NCI-H2227 treated with DMSO at 0.1 percent for 48 hours (cell line): Measurements from ENCODE around the gene VWA3B.
"Not testable (repeated sequence)": the region's sequence is repeated elsewhere in the genome, so short reads cannot be mapped to it uniquely, and the experiment has no call there.

Experiments
- DNase-seq: peaks from one replicate; lab custom pipeline; 2025; lab: John Stamatoyannopoulos, UW

Gene VWA3B

DNA sequence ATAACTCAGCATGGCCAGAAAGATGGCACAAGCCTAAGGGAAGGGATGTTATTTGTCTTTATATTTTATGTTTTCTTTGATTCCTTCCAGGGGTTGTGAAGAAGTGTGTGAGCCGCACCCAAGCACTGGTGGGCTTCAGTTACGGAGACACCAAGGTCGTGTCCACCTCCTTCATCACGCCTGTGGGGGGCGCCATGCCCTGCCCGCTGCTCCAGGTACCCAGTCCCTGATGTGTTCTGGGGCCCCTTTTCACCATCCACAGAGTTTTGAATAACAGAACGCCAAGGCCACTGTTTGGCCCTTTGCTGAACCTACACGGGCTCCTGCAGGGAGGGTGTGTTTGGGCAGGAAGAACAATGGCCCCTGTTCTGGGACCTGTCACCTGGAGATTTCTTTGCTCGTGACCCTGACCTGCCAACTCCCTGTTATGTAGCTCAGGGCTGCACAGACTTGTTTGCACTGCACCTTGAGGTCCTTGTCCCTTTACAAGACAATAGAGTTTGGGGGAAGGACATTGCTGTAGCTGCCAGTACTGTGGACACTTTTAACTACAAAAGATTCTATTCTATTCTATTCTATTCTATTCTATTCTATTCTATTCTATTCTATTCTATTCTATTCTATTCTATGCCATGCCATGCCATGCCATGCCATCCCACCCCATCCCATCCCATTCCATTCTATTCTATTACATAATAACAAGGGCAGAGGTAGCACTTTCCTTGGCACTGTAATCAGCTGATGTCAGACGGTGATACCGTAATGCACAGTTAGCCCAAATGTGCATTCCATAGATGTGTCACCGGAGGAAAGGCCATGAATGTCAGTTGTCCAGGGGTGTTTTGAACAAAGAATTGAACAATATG is 211.1 kb downstream of the VWA3B start:
- no peak for DNase-seq

DNA sequence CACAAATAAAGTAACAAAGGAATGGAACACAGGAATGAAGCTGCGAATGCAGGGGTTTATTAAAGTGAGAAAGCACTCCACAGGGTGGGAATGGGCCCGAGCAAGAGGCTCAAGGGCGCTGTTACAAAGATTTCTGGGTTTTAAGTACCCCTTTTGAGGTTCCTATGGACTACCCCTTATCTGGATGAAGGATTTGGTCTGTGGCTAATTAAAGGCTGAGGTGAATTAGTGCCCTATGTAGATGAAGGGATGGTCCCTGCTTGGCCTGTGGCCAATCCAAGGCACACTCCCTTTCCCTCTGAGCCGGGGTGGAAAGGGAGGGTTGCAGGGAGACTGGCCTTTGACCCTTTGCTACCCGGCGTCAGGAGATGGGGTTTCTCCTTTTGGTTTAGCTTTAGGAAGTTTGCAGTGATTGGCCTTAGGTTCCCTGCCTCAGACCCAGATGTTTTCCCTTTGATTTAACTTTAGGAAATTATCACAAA is 211.8 kb downstream of the VWA3B start:
- no peak for DNase-seq

DNA sequence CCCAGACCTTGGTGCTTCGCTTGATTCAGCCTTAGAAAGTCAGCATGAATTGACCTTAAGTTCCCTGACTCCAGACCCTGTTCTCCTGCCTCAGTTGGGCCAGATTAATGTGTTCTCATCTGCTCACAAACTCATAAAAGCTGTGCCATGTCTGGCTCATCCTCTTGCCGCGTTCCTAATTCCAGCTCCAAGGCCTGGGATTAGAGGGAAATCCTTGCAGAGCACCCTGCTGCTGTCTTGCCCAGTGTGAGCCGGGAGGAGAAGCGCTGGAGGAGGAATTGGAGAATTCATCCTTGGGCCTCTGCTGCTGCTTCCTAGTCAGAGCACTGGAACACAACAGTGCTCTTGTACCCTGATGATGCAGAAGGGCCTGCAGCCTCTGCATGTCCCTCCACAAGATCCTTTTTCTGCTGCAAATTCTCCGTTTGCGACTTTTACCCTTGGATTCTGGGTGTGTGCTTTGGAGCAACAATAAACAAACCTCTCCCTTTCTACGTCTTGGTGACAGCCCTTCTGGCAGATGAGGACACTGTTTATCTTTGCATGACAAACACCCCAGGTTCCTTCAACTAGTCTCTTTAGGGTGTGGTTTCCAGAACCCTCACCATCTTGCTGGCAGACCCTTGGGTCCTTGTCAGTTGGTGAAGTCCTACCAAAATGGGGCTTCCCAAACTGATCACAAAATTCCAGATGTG is 212.4 kb downstream of the VWA3B start:
- no peak for DNase-seq

DNA sequence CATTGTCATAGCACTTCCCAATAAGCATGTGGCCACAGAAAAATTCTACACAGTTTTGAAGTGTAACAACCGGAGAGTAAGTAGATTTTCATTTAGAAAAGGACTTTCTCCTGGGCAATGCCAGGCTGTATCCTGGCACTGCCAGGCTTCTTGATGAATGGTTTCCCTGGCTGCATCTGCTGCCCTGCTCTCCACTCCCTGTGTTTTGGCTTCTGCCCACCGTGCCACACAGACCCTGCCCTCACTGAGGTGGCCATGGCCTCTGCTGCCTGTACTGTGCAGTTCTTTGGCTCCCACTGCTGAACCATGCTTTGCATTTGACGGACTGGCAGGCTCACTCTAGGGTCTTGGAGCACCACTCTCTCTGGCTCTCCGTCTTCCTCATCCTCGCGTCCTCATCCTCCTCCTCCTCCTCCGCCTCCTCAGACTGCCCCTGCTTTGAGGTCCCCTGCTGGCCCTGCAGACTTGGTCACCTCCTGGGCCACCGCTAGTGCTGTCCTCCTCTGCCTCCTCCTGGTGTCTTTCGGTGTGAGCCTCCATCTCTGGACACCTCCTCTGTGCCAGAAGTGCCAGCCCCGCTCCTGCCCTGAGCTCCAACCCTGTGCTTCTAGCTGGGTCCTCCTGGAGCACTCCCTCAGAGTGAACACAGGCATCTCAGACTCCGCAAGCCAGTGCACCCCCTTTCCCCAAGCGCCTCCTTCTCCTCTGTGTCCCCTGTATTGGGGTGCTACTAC is 213.3 kb downstream of the VWA3B start:
- DNase-seq: no peak

DNA sequence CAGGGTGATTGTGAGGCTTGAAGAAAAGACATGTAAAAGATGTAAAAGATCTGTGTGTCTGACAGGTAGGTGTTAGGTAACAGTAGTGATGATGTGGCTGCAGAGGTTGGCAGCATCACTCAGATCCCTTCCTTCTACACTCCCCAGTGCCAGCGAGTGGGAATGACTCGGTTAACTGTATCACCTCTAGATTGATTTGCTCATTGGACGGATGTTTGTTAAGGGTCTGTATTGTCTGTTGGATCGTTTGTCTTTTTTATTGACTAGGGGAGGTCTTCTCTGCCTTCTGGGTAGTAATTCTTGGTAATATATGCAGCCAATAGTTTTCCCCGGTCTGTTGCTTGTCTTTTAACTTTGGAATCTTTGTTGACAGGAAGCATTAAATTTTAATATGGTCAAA is 214.5 kb downstream of the VWA3B start:
- DNase-seq: no peak

DNA sequence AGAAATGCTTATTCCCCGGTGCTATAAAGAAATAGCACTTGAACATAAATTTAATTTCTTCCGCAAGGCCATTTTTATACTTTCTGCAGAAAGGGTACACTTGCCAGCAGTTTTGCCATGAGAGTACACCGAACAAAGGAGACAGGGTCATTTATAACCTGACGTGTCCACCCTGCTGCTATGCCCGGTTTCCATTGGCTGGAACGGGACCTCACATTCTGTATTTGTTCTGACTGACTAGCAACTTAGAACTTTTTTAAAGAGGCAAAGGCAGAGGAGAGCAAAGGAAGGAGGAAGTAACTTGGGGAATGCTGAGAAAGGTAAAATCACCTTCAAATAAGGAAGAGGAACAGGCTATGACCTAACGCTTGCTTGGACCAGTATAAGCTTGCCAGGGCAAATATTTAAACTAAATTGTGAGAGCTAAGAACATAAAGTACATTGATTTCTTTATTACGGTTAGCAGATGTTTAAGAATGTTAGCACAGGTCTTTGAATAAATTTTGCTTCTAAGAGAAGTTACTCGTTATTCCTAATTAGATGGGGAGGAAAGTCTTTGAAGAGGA is 220.2 kb downstream of the VWA3B start:
- not testable (repeated sequence) for DNase-seq

DNA sequence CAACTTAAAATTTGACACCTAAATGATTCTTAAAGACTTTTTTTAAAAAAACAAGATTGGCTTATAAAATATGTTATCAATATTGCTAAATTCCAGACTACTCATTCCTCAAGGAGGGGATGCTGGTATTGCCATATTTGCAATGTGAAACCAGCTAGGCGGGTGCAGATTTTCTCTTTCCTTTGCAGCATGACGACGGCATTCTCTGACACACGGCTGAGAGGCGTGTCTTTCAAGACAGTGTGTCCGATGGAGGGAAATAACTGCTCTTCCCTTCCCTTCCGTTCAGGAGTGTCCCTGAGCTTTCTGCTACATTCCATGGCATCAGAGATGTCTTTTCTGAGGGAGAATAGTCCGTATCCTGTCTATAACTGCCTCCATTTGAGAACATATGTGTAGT is 221.1 kb downstream of the VWA3B start:
- DNase-seq: no peak

DNA sequence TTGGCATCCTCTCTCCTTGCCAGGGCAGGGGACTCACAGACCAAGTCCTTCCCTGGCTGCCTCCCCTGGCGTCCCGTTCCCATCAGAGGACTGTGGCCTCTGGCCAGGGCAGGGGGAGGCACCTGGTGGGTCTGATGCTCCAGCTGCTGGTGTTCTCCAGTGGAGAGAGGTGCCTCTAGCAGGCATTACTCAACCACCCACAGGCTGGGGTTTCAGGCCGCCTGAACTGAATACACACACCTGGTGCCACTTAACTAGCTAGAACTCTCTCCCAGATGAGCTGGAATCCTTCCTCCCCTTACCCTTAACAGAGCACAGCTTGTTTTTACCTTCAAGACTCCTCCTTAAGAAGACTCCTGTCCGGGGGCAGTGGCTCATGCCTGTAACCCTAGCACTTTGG is 221.6 kb downstream of the VWA3B start:
- no peak for DNase-seq

DNA sequence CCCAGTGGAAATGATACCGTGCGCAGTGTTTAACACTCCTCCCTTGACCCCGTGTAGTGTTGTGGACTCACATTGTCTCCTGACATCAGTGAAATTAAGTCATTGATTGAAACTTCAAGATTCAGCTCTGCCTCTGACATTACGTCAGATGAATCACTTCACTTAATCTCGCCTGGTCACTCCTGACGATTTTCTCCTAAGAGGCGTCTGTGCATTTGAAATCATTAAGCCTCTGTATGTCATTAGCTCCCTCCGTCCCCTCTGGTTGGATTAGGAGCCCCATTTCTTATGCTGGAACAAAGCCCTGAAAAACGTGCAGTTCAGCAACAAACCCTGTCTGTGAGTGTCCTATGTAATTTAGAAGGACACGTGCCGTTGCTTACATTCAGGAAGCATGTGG is 222.6 kb downstream of the VWA3B start:
- DNase-seq: no peak

DNA sequence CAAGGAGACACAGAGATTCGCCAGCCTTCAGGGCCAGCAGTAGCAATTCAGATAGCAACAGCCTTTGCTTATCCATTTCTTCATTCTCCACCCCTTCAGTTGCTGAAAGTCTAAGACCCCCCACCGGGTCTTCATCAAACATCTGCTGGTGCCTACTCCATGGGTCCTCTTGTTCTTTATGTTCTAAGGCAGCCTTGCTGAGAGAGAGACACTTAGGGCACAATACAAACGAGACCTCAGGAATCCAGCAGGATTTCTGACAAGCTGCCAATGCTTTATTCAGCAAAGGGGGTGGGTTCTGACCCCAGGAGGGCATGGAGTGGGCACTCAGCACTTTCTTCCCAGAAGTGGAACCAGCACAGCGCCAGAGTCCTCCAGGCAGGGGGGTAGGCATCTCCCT is 223.0 kb downstream of the VWA3B start:
- no peak for DNase-seq

DNA sequence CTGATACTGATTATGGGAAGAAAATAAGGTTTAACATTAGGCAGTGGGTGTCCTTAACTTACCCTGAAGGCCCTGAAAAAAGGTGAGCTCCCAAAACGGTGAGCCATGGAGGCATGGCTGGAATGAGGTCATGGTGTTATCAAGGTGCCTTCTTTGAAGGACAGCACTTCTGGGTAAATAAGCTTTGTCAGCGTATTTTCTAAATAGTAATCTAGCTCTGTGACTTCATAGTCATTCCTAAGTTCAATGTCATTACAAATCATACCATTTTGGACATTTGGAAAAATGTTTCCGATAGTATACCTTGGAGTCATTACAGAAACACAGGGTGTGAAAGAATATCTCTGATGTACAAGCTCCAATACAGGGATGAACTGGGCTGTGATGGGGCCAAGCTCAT is 224.1 kb downstream of the VWA3B start:
- no peak for DNase-seq

DNA sequence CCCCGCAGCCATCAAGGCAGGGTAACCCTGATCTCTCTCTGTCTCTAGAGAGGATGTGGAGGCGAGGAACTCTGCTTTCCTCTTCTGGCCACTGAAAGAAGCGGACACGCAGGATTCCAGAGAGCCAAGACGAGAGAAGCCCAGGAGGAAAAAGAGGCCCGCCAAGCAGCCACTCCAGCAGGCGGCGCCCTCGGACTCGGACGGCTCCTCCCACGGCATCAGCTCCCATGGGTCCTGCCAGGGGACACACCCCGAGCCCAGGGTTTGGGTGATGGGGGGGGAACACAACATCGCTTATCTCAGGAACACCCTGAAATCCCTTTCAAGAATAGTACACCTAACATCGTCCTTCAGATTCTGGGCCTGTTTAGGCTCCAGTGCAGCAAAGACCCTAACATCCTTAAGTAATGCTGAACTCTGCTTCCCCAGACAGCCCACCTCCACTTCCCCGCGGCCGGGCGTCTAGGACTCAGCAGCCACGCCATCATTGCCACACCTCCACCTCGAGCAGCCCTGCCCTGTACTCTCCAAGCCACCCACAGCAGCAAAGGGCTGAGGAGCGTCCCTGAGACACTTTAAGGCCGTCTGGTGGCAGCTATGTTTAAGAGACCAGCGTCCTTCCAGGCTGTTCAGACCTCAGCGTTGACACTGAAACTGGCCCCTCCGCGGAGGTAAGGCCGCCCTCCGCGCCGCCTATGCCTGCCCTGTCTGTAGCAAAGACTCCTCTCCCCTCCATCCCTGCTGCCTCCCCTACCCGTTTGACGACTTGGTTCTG is 225.0 kb downstream of the VWA3B start:
- DNase-seq: no peak

DNA sequence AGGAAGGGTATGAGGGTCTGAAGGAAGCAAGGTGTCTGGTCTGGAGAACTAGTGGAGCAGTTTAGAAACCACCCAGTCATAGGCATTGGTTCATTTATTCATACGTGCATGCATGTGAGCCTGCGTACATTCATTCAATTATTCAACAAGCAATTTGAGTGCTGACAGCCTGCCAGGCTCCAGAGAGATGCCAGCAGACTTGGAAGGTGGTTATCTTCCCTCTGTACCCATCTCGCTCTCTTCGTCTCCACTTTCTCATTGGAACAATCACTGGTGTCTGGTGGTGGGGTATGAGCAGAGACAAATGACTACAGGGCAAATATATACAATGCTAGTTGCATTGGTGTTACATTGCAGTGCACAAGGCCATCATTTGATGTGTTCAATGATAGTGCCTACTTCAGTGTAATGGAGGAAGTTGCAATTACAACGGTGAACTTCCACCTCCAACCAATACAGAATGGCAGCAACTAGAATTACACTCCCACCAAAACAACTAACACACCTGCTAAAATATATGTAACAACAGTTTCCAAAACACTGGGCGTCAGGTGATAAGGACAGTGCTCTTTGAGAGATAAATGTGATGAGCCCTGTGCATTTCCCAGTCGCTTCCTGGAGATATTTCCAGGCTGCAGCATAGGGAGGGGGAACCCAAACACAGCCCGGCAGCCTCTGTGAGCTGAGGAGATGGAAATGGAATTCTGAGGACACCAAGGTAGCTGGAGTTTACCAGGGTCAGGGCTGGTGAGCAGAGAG is 226.7 kb downstream of the VWA3B start:
- DNase-seq: peak; percentile 69

DNA sequence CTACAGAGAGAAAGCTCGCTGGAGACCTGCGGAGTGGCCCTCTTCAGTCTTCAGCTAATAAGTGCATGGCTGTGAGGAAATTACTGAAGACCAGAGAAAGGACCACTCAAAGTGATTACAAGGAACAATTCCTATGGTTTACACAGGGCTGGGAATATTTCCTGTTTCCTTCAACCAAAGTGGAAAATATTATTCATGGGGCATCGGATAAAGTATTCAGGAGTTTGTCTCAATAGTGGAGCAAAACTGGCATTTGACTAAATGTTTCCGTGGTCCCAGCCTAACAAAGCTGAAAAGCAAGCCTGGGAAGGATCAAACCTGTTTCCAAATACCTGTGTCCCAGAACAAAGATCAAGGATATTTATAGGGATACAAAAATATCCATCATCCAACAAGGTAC is 227.3 kb downstream of the VWA3B start:
- peak; percentile 61 for DNase-seq

DNA sequence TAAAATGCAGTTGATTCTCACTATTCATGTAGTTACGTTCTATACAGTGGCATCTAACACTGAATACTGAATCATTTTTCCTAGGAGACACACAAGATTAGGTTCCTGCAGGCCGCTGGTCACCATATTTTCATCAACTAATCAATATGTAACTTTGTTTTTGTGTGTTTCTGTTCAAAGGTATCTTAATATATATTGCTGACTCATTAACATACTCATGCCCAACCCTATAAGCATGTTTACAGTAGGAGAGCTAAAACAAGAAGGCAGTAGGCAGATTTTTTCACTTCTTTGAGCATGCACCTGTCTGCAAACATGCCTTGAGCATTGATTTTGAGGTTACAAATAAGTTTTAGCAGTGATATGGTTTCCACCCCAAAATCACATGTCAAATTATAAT is 229.0 kb downstream of the VWA3B start:
- DNase-seq: no peak

DNA sequence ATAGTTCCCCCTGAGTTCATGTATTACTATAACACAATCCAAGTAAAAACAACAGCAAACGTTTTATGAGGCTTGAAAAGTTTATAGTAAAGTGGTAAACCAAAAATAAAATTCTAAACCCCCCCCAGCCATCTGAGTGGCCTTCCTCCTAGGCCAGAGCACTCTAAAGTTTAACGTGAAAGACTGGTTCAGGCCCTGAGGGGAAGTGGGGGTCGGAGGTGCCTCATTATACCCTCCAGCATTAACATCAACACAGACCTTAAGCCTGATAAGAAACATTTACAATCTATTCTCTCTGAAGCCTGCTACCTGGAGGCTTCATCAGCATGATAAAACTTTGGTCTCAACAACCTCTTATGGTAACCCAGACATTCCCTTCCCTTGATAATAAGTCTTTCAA is 230.2 kb downstream of the VWA3B start:
- no peak for DNase-seq

DNA sequence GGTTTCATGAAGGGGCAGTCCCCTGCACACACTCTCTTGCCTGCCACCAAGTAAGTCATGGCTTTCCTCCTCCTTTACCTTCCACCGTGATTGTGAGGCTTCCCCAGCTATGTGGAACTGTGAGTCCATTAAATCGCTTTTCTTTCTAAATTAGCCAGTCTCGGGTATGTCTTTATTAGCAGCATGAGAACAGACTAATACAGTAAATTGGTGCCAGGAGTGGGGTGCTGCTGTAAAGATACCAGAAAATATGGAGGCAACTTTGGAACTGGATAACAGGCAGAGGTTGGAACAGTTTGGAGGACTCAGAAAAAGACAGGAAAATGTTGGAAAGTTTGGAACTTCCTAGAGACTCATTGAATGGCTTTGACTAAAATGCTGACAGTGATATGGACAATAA is 233.2 kb downstream of the VWA3B start:
- DNase-seq: not testable (repeated sequence)

DNA sequence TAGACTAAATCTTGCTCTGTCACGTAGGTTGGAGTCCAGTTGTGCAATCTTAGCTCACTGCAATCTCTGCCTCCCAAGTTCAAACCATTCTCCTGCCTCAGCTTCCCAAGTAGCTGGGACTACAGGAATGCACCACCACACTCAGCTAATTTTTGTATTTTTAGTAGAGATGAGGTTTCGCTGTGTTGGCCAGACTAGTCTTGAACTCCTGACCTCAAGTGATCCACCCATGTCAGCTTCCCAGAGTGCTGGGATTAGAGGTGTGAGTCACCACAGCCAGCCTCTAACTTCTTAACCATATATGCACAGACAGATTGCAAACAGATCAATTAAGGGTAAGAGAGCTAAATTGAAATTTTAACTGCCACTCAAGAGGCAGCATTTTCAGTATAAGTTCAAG is 237.2 kb downstream of the VWA3B start:
- DNase-seq: no peak

DNA sequence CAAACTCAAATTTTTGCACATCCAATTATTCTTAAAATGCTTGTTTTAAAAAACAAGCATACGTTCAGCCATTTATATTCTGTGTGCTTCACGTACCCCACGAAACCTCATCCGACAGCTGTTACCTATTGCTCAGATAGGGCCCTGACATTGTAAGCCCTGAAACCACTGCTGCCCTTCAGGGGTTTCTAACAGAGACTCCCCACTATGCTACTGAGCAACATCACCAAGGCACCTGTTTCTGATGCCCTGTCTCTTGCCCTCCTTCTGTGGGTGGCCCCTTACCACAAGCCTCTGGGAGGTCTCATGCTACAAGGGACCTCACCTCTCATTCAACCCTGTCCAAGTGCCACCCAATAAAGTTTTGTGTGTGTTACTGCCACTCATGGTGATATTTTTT is 240.8 kb downstream of the VWA3B start:
- no peak for DNase-seq

DNA sequence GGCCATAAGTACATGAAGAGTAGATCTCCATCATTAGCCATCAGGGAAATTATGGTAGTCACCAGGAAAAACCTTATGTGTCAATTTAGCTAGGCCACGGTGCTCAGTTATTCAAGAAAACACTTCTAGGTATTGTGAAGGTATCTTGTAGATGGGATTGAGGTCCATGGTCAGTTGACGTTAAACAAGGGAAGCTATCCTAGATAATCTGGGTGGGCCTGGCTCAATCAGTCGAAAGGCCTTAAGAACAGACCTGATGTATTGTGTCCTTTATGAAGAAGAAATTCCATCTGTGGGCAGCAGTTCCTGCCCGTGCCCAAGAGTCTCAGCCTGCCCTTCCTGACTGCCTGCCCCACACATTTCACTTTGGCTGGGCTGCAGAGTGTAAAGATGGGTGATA is 242.6 kb downstream of the VWA3B start:
- DNase-seq: no peak

DNA sequence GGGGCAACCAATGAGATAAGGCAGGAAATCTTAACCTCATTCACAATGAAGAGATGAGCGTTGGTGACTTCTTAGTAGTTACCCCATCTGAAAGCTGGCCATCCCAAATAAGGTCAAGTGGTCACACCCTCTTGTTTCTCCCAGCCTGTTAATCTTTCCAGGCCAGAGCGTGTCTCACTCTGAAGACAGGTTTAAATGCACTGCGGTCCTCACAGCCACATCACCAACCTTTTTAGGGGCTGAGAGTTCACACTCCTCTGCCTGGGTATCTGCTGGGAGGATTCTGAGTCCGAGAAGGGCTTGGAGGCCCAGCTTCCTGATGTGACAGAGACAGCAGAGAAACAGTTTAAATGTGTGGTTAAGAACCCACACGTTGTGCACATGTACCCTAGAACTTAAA is 246.0 kb downstream of the VWA3B start:
- no peak for DNase-seq
